ENCODE data around the gene ZNF670.

DNA sequence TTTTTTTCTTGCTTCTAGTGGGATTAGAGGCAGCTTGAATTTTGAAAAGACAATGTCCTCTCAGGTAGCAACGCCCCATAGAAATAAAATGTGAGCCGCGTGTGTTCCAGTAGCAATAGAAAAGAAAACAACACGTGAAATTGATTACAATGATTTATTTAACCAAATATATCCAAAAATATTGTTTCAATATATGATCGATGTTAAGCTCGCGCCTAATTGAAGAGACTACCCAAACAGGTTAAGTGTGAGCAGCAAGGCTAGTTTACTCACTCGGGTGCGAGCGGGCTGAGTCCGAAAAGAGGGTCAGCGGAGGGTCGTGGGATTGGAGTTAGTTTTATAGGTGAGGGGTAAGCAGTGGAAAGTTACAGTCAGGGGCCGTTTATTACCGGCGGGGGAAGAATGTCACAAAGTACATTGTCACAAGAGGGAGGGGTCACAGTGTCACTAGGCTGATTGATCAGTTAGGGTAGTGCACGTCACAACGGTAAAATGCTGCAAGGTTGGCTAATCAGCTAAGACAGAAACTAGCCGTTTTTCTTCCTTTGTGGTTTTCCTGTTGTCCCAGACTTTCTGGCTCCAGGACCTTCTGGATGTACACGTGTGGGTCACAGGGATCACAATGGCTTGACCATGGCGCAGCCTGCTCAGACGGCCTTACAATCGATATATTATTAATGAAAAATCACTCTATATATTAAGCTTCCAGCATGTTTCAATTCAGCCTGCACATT is 697 bp upstream of the ZNF670 start:
- TF ChIP-seq POLR2A (IDR thresholded peaks at IDR 0.05; ENCODE audit: low read depth, low read length), result no peak
- TF ChIP-seq SPI1 (IDR thresholded peaks at IDR 0.05; ENCODE audit: low read depth, low read length), result no peak
- TF ChIP-seq POLR2AphosphoS5 (IDR thresholded peaks at IDR 0.05; ENCODE audit: low read depth, low read length), result no peak
- TF ChIP-seq TAF1 (IDR thresholded peaks at IDR 0.05; ENCODE audit: low read depth, low read length), result no peak
- no peak for TF ChIP-seq PAX5 (IDR thresholded peaks at IDR 0.05; ENCODE audit: insufficient read depth, low read length, severe bottlenecking)

All from GM12891 (cell line).